ENCODE measurements around the gene CANT1. TPM values are rescaled to one million over a fixed set of nuclear protein-coding genes. Genes with fewer than 3 reads are reported as not detected.

CANT1 gene
- total and polyA plus RNA-seq, 2 of the 13 experiments (the other 11 are each of a cell fraction or from before 2014, with no cell fraction given): 34.1 to 42.1 TPM

DNA sequence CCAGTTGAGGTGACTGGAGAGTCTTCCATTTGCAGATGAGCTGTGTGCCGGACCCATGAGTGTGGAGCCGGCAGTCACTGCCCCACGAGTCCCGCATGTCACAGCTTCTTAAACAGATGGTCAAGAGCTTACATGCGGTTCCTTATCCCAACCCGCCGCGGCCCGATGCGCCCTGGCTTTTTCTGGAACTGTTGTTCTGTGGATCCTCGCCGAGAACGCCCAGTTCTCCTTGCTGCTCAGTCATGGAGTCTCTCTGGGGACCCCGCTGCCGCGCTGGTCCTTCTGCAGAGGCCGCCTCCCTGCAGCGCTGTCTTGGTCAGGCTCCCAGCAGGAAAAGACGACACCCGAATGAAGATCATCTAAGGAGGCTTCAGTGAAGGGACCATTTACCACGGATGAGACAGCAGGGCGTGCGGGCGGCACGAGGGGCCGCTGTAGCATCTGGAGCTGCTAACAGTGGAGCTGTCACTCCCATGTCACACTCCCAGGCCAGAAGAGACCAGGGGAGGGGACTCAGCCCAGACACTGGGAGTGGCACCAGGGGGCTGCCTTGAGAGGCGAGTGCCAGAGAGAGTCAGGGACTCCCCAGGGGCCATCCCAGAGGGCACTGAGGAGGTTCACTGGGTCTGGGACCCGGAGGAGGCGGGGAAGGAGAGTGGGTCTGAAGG, 19.1 kb downstream of the CANT1 start:
- FAIRE-seq (no peak), DNase-seq (ENCODE audit: low spot score) (no peak)
- in situ Hi-C loops (cut with HindIII; ENCODE audit: extremely low pct_ligation_motif_present, low pct_unique_long_range_greater_than_20kb): no loop called here

More for the DNA sequence above, 19.1 kb downstream of the CANT1 start:
- Histone ChIP-seq H3K4me3 (replicated peaks in 1 of 3; ENCODE audit: insufficient read depth in 1 of 3, low read depth in 2 of 3, low read length in 3 of 3) (no peak overlapping the region), H3K9me3 (ENCODE audit: low read length) (no peaks in the 10 kb centered on the region), H3K4me2 (ENCODE audit: low read depth, low read length) (no peak overlapping the region), H3K27me3 (ENCODE audit: control insufficient read depth in 1 of 2, insufficient read depth in 2 of 2, low read length in 2 of 2) (no peaks in the 10 kb centered on the region), H3K79me2 (ENCODE audit: insufficient read depth, low read length) (no peaks in the 10 kb centered on the region), H4K20me1 (ENCODE audit: insufficient read depth, low read length) (no peaks in the 10 kb centered on the region), H2AFZ (ENCODE audit: low read length) (no peak overlapping the region), H3K4me1 (ENCODE audit: insufficient read depth, low read length) (peaks cover 21% of the 10 kb centered on the region), H3K9ac (ENCODE audit: insufficient read depth, low read depth, low read length) (no peak overlapping the region), H3K27ac (ENCODE audit: extremely low read length, insufficient read depth, low read length) (no peak overlapping the region), H3K36me3 (replicated peaks in 1 of 2; ENCODE audit: control insufficient read depth in 1 of 2, insufficient read depth in 2 of 2, low read length in 2 of 2) (peaks cover 15 to 22% of the 10 kb centered on the region in 2 experiments)
- intact Hi-C loops (cut with micrococcal nuclease; ENCODE audit: unreplicated experiment): no loop called here
- CTCF ChIA-PET (ENCODE audit: low intra/inter-chr PET ratio, low total read pairs): no interaction called here
- WGBS (ENCODE audit: low lambda C conversion rate): 97% methylated on average over 29 of the region's 29 CpGs
- TF ChIP-seq AKAP8 (CRISPR knock-in tag; IDR thresholded peaks at IDR 0.05) (0 out of 2 replicates have a peak, but pooled peaks have one; percentile 35), EHMT2 (IDR thresholded peaks at IDR 0.05; ENCODE audit: borderline replicate concordance, low read depth, low read length) (no peak), ZSCAN25 (CRISPR knock-in tag; IDR thresholded peaks at IDR 0.05) (no peak), AGO2 (optimal IDR thresholded peaks at IDR 0.05; ENCODE audit: low read depth, low read length) (peak; percentile 80), ZNF605 (CRISPR knock-in tag; IDR thresholded peaks at IDR 0.05) (no peak), ISX (CRISPR knock-in tag; conservative IDR thresholded peaks at IDR 0.05) (no peak), NBN (conservative IDR thresholded peaks at IDR 0.05) (no peak), POLR2G (IDR thresholded peaks at IDR 0.05; ENCODE audit: low read depth, low read length) (0 out of 2 replicates have a peak, but pooled peaks have one; percentile 14), ZNF574 (CRISPR knock-in tag; IDR thresholded peaks at IDR 0.05) (no peak), ARID2 (CRISPR knock-in tag; IDR thresholded peaks at IDR 0.05; ENCODE audit: borderline replicate concordance) (no peak)
- TF ChIP-seq, protein P1, sequence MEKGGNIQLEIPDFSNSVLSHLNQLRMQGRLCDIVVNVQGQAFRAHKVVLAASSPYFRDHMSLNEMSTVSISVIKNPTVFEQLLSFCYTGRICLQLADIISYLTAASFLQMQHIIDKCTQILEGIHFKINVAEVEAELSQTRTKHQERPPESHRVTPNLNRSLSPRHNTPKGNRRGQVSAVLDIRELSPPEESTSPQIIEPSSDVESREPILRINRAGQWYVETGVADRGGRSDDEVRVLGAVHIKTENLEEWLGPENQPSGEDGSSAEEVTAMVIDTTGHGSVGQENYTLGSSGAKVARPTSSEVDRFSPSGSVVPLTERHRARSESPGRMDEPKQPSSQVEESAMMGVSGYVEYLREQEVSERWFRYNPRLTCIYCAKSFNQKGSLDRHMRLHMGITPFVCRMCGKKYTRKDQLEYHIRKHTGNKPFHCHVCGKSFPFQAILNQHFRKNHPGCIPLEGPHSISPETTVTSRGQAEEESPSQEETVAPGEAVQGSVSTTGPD (CRISPR knock-in tag; IDR thresholded peaks at IDR 0.05): no peak
- no peak for ATAC-seq
- POLR2A ChIA-PET: interaction anchor here (2.0 kb wide), 1 partner anchor 11 kb away, joined by 8 read pairs; the partner anchor contains the start of gene LGALS3BP
- BruUV-seq (replicated peaks): no TSS peak
